ENCODE results near the gene C6orf89. TPM values are rescaled to one million over a fixed set of nuclear protein-coding genes. Genes with fewer than 3 reads are reported as not detected.
A peak's percentile ranks its signal among the peaks of the same experiment; 100 is the strongest.

C6orf89 gene
- polyA plus RNA-seq, 2 of the 4 experiments (the other 2 are of a cell fraction), result 13.8 to 27.0 TPM

GRCh38 chr6:36840432-36841403 is 45.0 kb upstream of the C6orf89 start:
- Histone ChIP-seq H3K27ac (no peak overlapping the region), H3K4me2 (peak overlapping the region; percentile 97), H3K4me3 (no peak overlapping the region; the same call in 2 of the 3 replicates), H3K9me3 (no peaks in the 10 kb centered on the region), H3K4me1 (no peaks in the 10 kb centered on the region)
- no peak for ATAC-seq
- WGBS (ENCODE audit: missing lambda C conversion rate), result 84% methylated on average over 26 of the region's 44 CpGs
- POLR2A ChIA-PET, result no interaction called here
- DNase-seq (ENCODE audit: low read depth in 1 of 2, low spot score in 1 of 2), result no peak
- CTCF ChIA-PET, result interaction anchor here (1.0 kb wide), 1 partner anchor 9 kb away, joined by 3 read pairs; no protein-coding TSS in a partner anchor
- TF ChIP-seq CTCF (IDR thresholded peaks at IDR 0.05) (no peak), ESRRA (IDR thresholded peaks at IDR 0.05; ENCODE audit: borderline replicate concordance, low read length) (no peak), RCOR1 (IDR thresholded peaks at IDR 0.05; ENCODE audit: low read depth, low read length) (no peak), NFE2L2 (conservative IDR thresholded peaks at IDR 0.05; ENCODE audit: low read length) (no peak), KDM1A (IDR thresholded peaks at IDR 0.05; ENCODE audit: low read depth) (no peak), SREBF2 (IDR thresholded peaks at IDR 0.05) (no peak), HOXB13 (CRISPR knock-in tag; IDR thresholded peaks at IDR 0.05; ENCODE audit: low read depth) (no peak), RAD21 (conservative IDR thresholded peaks at IDR 0.05 in 1 of 2, IDR thresholded peaks at IDR 0.05 in 1 of 2) (no peak), PBX3 (IDR thresholded peaks at IDR 0.05) (no peak), FOSB (CRISPR knock-in tag; IDR thresholded peaks at IDR 0.05) (no peak), MAFK (IDR thresholded peaks at IDR 0.05; ENCODE audit: partially characterized antibody) (no peak), BHLHE40 (IDR thresholded peaks at IDR 0.05; ENCODE audit: low read depth, low read length) (no peak), NR3C1 (IDR thresholded peaks at IDR 0.05) (no peak), JUN (IDR thresholded peaks at IDR 0.05) (no peak), RARB (CRISPR knock-in tag; IDR thresholded peaks at IDR 0.05) (no peak), EHMT2 (IDR thresholded peaks at IDR 0.05; ENCODE audit: low read depth) (no peak), ELK1 (IDR thresholded peaks at IDR 0.05; ENCODE audit: low read depth, low read length) (no peak)
- no peak for FAIRE-seq

- no peak overlapping the region for H3K27ac ChIP-seq
- no peaks in the 10 kb centered on the region for H3K9me3 ChIP-seq
- no peak for DNase-seq (ENCODE audit: low read depth in 1 of 2, low spot score in 1 of 2)
- CTCF ChIA-PET, result no interaction called here
- POLR2A ChIA-PET, result no interaction called here
- H3K4me1 ChIP-seq, result no peaks in the 10 kb centered on the region
- 57% methylated on average over 2 of the region's 2 CpGs for WGBS (ENCODE audit: missing lambda C conversion rate)
- TF ChIP-seq PBX3 (IDR thresholded peaks at IDR 0.05) (no peak), ZFP36 (IDR thresholded peaks at IDR 0.05; ENCODE audit: borderline replicate concordance, partially characterized antibody) (peak; percentile 52)
- H3K4me2 ChIP-seq, result no peak overlapping the region
- no peak for ATAC-seq
- FAIRE-seq, result no peak
- H3K4me3 ChIP-seq, result no peak overlapping the region
Measured at GRCh38 chr6:36841756-36842155, 44.0 kb upstream of the C6orf89 start.
